PFSK-1 (cell line): Measurements from ENCODE around the gene ARHGAP35. TPM values are rescaled to one million over a fixed set of nuclear protein-coding genes. Genes with fewer than 3 reads are reported as not detected.

ENCODE experiments used
- FOXP2 ChIP-seq: optimal IDR thresholded peaks from 2 replicates; pipeline ENCODE3; 2011; ENCODE audit warnings: borderline replicate concordance, control low read depth, inconsistent platforms; ENCODE audit not compliant: insufficient read depth; ENCODE audit errors: extremely low read length, extremely low read depth
- POLR2AphosphoS5 ChIP-seq: IDR thresholded peaks from 2 replicates; pipeline ENCODE4 v1.6.1; 2012; ENCODE audit warnings: low read depth, mild to moderate bottlenecking, control low read depth, low read length, moderate library complexity
- REST ChIP-seq, 2 experiments: IDR thresholded peaks; 2 replicates each; pipeline versions ENCODE4 v1.6.1 to v1.8.0; 2011 to 2012; ENCODE audit warnings: low read depth in 2 of 2, low read length in 2 of 2, control low read depth in 1 of 2, inconsistent platforms in 1 of 2, mild to moderate bottlenecking in 1 of 2, moderate library complexity in 1 of 2; ENCODE audit not compliant: insufficient read depth in 1 of 2
- SIN3A ChIP-seq: IDR thresholded peaks from 2 replicates; pipeline ENCODE4 v1.6.1; 2012; ENCODE audit warnings: mild to moderate bottlenecking, low read length, moderate library complexity, borderline replicate concordance; ENCODE audit not compliant: insufficient read depth
- TAF1 ChIP-seq: IDR thresholded peaks from 2 replicates; pipeline ENCODE4 v1.6.1; 2012; ENCODE audit warnings: low read length, control low read depth, borderline replicate concordance; ENCODE audit not compliant: insufficient read depth
- polyA plus RNA-seq: library from polyadenylated mRNA; unstranded; fragments of >200 nt; gene quantifications from one replicate; pipeline ENCODE4 v1.2.1, GENCODE V29; 2012; ENCODE audit warnings: low read depth, missing spikeins; ENCODE audit not compliant: insufficient read length

ARHGAP35 gene
- 31.9 TPM for polyA plus RNA-seq

GRCh38 chr19:46860846-46861690 is at the start of gene ARHGAP35:
Gene ARHGAP35 (plus strand): TSS chr19:46860997. CDS start chr19:46918676, 57,679 bp downstream.
- TF ChIP-seq FOXP2: peak; percentile 12
- no peak for TF ChIP-seq POLR2AphosphoS5

GRCh38 chr19:46812977-46813838 is 47.6 kb upstream of the ARHGAP35 start:
- TF ChIP-seq SIN3A: no peak
- no peak for TF ChIP-seq REST (IDR thresholded peaks at IDR 0.05; ENCODE audit: insufficient read depth in 1 of 2, low read depth in 2 of 2, low read length in 2 of 2)
- TF ChIP-seq FOXP2: no peak
- no peak for TF ChIP-seq TAF1
- TF ChIP-seq POLR2AphosphoS5: no peak

- TF ChIP-seq POLR2AphosphoS5 (no peak), TAF1 (no peak), REST (IDR thresholded peaks at IDR 0.05; ENCODE audit: insufficient read depth in 1 of 2, low read depth in 2 of 2, low read length in 2 of 2) (no peak), SIN3A (no peak), FOXP2 (no peak)
These were observed 46.9 kb upstream of the ARHGAP35 start for GRCh38 chr19:46813839-46814358.

- TF ChIP-seq POLR2AphosphoS5 (no peak), REST (IDR thresholded peaks at IDR 0.05; ENCODE audit: insufficient read depth in 1 of 2, low read depth in 2 of 2, low read length in 2 of 2) (no peak), TAF1 (no peak), SIN3A (no peak)
These were observed 44.8 kb upstream of the ARHGAP35 start for GRCh38 chr19:46815833-46816627.

- TF ChIP-seq REST (IDR thresholded peaks at IDR 0.05; ENCODE audit: insufficient read depth in 1 of 2, low read depth in 2 of 2, low read length in 2 of 2): no peak
- TF ChIP-seq FOXP2: no peak
- TF ChIP-seq POLR2AphosphoS5: no peak
- TF ChIP-seq SIN3A: no peak
- TF ChIP-seq TAF1: no peak
These were observed 42.0 kb upstream of the ARHGAP35 start for GRCh38 chr19:46818812-46819211.
